Mucosa of gallbladder (tissue), 1 donor: ENCODE data around the gene GREB1. TPM values are rescaled to one million over a fixed set of nuclear protein-coding genes. Genes with fewer than 3 reads are reported as not detected.
A peak's percentile ranks its signal among the peaks of the same experiment; 100 is the strongest.

Source experiments
- DNase-seq: peaks from one replicate; pipeline ENCODE4 v3.0.0-alpha.2; 2020; ENCODE audit warnings: low spot score
- total RNA-seq: library from RNA; stranded (reverse); gene quantifications from one replicate; pipeline ENCODE4 v1.2.1, GENCODE V29; 2021
- donor health status: DM: no; HTN: no; CAD: no.

GREB1 gene
- total RNA-seq = 12.5 TPM

GRCh38 chr2:11533278-11534070, at the start of gene GREB1:
GREB1 (plus strand) TSS chr2:11534045; CDS start chr2:11556615, 22,570 bp downstream.
- DNase-seq = no peak

DNA sequence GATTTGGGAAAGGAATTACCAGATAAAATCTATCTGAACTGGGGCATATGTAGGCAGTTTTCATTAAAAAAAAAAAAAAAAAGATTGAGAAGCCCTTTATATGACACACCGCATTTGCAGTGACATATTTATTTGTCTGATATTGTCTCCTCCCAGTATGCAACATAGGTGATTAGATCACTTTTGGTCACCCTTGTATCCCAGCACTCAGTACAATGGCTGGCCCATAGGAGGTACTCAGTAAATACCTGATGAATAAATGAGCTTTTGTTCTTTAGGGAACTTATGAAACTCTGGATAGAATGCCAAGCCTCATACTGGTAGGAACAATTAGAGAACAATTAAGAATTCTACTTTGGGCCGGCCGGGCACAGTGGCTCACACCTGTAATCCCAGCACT, 45.0 kb upstream of the GREB1 start:
- DNase-seq = no peak

DNA sequence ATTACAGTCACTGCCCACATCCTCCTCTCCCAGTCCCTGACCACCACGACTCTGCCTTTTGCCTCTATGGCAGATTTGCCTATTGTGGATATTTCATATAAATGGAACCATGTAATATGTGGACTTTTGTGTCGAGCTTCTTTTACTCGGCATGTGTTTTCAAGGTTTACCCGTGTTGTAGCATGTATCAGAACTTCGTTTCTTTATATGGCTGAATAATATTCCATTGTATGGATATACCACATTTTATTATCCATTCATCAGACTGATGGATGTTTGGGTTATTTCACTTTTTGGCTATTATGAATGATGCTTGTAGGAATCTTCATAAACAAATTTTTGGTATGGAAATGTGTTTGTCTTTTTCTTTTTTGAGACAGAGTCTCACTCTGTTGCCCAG, 43.7 kb upstream of the GREB1 start:
- no peak for DNase-seq

GRCh38 chr2:11491348-11491933, 42.4 kb upstream of the GREB1 start:
- no peak for DNase-seq

DNA sequence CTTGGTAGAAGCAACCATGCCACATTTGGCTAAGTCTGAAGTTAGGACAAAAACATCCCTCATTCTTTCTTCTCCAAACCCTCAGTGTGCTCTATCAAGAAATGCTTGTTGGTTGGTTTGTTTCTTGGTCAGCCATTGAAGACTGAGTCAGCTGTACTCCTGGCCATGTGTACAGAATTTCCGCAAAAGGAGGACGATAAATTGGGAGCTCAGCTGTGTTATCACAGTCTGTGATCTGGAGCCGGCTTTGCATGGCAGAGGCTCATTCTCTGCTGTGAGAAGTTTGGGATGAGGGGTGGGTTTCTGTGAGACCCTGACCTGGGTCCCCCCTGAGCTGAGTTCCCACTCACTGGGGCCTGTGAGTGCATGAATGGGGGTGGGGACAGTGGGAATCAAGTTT, 41.6 kb upstream of the GREB1 start:
- no peak for DNase-seq

- DNase-seq = no peak
These were observed 41.1 kb upstream of the GREB1 start for GRCh38 chr2:11492720-11493119.

- DNase-seq = no peak
These were observed 40.6 kb upstream of the GREB1 start for GRCh38 chr2:11493282-11493681.

- no peak for DNase-seq
These were observed 39.5 kb upstream of the GREB1 start for GRCh38 chr2:11494310-11494709.

GRCh38 chr2:11495844-11496681, 37.8 kb upstream of the GREB1 start:
- DNase-seq = no peak

DNA sequence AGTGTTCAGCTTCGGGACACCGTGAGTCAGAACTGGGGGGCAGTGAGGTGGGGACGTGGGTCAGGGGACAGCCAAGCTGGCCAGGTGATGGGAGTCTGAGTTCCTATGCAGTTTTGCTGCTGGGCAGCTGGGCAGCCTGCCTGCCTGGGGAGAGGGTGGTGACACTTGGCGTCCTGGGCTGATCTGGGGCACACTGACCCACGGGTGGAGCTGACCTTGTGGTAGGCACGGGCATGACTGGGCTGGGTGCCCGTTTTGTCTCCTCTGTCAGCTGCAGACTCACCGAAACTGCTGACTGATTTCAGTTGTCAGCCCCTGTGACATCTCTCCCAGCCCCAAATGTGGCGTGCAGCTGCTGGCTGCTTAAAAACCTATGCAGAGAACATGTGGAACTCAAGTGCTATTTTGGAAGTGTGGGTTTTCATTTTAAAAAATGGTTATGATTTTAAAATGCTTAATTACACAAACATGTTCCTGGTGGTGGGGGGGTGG, 35.3 kb upstream of the GREB1 start:
- DNase-seq = peak; percentile 67

DNA sequence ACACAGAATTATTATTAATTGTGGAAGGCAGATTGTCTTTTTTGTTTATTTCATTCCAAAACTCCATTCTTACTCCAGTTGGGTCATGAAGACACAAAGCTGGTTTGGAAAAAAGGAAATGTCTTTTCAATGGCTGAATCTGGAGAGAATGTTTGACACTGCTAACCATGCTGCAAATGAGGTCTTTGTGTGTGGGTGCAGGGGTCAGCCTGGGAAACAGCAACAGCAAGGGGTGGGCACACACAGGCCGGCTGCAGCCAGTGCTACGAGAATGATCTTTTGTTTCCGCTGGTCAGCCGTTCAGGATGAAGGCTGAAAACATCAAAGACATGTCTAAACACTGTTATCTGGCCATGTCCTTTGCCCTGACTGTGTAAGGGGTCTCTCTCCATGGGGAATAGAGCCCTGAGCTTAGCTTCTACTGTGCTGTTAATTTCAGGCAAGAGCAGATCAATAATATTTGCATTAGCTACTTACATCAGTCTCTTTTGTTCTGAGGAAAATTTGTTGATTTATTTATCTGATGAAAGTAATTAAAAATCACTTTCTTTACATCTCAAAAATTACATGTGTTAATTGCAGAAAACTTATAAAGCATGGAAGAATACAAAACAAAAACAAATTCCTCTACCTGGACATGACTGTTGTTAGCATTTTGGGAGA, 34.6 kb upstream of the GREB1 start:
- DNase-seq = no peak

DNA sequence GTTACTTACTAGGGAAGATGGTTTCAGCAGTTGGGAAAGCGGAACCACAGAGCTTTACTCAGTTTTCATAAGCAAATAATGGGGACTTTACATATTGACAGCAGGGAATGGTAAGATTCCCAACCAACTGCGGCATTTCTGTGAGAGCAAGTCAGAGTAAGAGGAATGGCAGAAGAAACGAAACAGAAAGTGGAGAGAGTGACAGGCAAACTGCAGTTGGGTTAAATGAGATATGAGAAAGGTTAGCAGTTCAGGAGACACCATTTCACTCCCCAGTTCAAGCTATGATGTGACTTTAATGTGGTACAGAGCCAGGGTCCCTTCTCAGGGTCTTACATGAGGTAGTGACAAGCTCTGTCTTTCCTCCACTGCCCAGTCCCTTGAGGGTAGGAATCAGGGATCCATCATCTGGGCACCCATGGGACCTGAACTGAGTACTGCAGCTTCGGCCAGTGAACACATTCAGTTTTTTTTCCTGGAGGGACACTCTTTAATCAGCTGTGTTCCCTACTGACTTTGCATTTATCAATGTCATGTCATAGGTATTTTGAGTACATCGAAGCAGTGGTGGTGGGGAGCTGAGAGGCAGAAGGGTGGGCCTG, 33.0 kb upstream of the GREB1 start:
- DNase-seq = no peak

DNA sequence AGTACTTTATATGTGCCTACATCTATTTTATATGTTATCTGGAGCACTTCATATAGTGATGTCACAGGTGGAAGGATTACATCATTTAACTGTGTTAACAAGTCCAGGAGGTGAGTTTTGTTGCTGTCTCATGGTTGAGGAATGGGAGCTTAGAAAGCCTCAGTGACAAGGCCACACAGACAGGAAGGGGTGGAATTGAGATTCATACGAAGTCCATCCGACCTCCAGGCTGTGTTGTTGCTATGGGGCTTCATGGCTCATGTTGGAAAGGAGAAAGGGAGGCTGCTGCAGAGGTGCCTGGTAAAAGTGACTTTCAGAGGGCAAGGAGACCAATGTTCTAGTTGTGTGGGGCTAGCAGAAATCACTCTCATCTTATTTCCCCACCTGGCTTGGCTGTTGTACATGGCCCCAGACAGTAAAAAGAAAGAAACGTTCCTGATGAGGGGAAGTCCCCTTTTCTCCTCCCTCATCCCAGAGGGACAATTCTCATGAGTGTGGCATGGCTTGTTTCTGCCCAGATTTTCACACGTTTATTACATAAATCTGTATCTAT, 31.0 kb upstream of the GREB1 start:
- DNase-seq = no peak

- DNase-seq = no peak
These were observed 30.4 kb upstream of the GREB1 start for GRCh38 chr2:11503354-11503927.

DNA sequence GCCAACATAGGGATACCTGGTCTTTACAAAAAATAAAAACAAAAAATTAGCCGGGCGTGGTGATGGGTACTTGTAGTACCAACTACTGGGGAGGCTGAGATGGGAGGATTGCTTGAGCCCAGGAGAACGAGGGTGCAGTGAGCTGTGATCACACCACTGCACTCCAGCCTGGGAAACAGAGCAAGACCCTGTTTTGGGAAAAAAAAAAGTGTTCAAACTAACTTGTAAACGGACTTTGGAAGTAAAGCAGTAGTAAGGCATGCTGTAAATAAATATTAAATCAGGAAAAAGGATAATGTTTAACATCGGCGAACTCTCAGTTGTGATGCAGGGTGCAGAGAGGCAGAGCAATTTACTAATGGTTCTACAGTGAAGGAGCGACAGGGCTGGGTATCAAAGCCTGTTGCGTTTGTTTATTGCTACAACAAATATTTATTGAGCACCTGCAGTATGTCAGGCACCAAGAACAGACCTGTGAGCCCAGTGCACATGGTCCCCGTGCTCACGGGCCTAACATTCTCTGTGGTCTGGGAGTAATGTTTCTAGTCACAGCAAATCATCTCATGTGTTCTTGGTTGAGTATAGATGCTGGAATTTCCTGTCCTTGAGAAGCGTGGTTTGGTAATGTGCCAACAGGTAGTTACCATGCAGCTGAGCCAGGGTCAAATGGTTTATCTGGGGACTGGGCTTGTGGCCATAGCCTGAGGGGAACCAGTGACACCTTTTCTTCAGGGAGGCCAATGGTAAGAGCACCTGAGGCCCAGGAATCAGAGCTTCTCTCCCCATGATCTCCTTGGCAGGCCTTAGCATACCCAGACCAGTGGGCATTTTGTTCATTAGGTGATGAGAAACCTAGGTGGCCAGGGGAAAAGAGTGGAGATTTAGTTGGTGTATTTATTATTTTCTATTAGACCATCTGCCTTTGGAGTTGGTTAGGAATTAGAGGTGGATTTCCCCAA, 27.9 kb upstream of the GREB1 start:
- no peak for DNase-seq

- DNase-seq = no peak
These were observed 27.3 kb upstream of the GREB1 start for GRCh38 chr2:11506611-11506969.

DNA sequence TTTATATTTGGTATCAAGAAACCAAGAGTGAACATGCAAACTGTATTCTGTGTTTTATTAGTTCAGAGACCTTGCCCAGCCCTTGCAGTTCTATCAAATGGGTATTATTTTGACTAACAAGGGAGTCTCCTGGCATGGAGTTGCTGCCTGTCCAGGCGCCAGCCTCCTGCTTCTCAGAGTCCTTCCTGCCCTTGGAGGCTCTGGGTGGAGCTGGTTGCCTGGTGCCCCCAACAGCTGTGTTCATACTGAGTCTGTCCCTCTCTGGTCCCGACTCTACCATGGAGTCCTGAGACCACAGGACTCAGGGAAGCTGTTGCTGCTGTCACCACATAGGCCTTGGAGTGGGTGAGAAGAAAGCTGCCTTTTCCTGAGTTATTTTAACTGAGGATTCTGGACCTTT, 26.3 kb upstream of the GREB1 start:
- DNase-seq = no peak

DNA sequence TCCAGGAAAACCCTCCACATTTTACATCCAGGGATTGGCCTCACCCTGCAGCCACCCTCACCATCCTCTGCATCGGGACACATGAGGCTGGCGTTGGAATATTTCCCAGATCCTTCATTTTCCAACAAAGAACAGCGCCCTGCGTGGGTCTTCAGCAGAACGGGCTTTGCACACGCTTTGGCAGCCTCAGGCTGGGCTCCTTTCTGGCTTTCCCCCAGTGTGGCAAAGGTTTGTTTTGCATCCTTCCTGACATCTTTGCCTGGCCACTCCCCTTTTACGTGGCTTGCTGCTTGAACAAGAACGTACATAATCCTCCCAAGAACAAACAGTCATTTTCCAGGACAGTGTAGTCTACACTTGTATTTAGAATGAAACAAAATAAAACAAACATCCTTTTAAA, 25.6 kb upstream of the GREB1 start:
- peak; percentile 62 for DNase-seq

DNA sequence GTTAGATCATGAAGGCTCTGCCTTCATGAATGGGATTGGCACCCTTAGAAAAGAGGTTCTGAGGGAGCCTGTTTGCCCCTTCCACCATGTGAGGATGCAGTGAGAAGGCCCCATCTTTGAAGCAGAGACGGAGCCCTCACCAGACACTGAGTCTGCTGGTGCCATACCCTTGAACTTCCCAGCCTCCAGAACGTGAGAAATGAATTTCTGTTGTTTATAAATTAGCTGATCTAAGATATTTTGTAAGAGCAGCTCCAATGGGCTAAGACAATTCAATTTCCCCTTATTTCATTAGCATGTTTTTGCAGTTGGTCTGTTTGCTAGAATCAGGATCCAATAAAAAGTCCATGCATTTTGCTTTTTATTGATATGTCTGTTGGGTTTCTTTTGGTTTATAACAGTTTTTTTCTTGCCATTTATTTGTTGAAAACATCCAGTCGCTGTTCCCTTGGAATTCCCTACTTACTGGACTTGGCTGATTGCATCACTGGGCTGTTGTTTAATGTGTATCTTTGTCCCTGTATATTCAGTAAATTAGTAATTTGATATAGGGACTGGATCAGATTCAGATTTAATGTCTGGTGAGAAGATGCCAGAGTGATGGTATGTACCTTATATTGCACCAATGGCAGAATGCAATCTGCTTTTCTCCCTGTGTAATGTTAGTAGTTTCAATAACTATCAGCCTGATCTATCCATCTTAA, 24.0 kb upstream of the GREB1 start:
- DNase-seq = no peak
